Erythroblast (primary cell): ENCODE measurements around the gene CCDC171.

ENCODE experiments used
- GATA1 ChIP-seq: IDR thresholded peaks from 2 replicates; pipeline ENCODE4 v1.6.1; 2011; ENCODE audit warnings: low read depth, mild to moderate bottlenecking, control low read depth, low read length, moderate library complexity
- POLR2A ChIP-seq: IDR thresholded peaks from 2 replicates; pipeline ENCODE4 v1.6.1; 2011; ENCODE audit warnings: mild to moderate bottlenecking, low read length

- TF ChIP-seq POLR2A: no peak
- no peak for TF ChIP-seq GATA1
These were observed 60.1 kb downstream of the CCDC171 start for GRCh38 chr9:15612962-15613361.
